Middle frontal gyrus (tissue), 1 donor: ENCODE results near the gene EN2.

Experiments
- DNase-seq: peaks from one replicate; pipeline ENCODE4 v3.0.0-alpha.2; 2015; ENCODE audit warnings: low spot score; ENCODE audit errors: extremely low spot score

The EN2 gene

DNA sequence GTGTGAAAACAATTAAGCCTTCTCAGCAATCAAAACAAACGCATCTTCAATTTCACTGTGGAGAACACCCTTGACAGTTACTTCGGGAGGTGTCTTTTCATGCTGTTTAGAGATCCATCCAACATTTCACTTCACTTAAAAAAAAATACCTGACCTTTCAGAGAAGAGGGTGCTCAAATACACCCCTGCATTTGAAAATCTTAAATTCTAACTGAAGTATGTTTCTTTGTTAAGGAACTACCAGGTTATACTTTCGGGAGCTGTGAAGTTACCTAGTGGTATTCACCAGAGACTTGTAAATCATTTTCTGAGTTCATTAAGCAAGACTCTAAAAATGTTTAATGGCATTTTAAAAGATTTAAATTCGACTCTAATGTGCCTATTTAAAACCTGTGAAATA, 49.6 kb downstream of the EN2 start:
- DNase-seq: no peak

DNA sequence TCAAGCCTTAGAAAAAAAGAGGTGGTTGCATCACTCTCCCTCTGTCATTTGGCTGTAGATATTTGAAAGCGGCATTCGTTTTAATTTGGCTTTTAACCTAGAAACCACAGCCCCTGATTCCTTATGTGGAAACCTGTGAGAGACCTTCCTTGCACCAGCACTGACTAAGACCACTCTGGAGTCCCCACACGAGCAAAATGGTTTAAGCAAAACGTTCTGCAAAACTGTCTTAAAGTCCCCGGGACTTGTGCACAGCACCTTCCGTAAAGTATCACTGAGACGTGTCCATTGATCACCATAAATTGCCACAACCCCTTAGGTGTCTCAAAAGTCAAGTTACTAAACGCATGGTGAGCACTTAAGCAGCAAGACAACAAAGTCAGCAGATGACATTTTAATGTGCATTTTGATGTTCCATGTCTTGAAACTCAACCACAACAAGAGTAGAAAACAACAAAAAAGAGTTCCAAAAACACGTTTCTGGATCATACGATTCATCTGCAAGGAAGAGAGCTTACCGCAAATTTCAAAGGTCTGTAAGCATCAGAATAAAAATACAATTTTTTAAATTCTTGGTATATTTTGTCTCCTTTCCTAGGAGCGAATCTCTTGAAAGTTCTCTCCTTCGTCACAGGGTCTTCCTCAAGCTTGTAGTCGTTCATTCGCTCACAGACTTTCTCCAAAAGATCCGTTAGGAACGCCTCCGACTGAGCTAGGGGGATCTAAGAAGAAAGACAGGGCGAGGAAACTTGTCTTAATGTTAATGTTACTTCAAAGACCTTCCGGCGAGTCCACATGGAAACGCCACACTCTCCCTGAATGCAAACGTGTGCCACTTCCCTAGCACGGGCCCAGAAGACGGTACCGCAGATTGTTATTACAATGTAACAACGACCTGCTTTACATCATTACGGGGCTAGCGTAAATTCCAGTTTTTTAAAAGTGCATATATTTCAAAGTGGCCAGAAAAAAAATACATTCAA, 50.7 kb downstream of the EN2 start:
- no peak for DNase-seq

DNA sequence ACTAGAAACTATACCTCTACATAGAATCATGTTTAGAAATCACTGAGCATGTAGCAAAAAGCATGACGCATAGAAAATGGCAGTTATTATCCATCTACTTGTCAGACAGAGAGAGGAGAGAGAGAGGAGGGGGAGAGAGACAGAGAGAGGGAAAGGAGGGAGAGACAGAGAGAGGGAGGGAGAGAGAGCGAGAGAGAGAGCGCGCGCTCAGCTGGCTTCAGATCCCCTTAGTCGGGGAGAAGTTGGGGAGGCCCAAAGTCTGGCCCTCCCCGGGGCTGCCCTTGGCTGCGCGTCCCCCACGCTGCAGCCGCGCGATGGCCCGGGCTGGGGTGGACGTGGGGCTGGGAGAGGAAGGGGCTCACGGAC, 51.4 kb downstream of the EN2 start:
- DNase-seq: no peak

DNA sequence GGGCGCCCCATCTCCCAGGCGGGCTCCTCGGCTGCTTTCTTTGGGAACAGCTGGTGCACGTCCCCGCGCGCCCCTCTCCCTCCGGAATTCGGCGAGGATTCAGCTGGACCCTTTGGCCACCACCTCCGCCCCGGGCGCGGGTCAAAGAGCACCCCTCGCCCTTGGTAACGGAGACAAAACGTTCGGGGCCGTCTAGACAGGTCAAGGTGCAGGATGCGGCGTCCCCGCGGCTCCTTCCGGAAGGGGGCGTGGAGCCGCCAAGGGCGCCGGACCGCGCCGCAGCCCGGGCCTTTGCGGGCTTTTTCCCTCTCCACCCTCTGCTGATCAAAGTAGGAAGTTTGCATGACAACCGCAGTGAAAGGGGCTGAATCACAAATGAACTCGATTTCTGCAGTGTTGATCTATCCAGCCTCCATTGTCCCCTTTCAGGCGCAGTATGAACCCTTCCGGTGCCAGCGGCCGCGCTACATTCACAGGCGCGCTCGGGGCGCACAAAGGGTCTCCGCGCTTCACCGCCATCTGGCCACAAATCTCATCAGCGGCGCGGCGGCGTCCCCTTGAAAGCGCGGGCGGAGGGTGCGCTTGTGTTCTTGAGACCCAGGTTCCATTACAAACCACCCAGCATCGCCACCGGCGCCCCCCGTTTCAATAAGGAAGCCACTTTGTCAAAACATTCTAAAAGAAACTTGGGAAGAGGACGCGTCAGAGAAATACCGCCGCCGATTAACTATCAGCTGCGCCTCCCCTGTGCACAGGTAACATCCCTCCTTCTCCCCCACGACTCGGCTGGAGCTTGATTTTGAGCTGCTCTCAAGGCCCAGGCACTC, 52.0 kb downstream of the EN2 start:
- no peak for DNase-seq

DNA sequence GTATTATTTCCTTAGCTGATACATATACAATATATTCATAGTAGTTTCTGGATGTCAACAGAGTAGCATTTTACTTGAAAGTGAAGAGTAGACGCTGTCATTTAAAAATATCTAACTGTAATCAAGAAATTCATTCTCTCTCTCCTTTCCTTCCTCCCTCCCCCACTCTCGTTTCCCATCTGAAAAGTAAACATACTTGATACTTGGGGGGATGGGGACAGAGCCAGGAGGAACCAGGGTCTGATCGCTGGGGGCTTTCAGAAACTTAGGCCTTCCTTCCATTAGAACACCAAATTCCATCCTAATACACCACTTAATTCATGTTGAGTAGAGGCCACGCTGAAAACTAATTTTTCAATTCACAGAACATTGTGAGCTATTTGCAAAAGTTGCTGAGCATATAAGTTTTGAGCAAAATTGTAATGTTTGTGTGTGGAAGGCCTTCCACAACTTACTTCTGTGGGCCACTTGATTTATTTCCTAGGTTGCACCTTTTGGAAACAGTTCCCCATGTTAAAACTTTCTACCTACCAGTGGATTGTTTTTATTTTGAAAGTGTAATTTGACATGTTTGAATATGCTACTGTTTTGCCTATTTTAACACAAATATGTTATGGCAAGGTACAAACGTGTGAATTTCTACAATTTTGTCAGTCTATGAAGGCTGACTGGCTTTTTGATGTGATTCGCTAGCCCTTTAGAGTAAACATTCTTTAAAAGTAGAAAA, 53.2 kb downstream of the EN2 start:
- DNase-seq: no peak

DNA sequence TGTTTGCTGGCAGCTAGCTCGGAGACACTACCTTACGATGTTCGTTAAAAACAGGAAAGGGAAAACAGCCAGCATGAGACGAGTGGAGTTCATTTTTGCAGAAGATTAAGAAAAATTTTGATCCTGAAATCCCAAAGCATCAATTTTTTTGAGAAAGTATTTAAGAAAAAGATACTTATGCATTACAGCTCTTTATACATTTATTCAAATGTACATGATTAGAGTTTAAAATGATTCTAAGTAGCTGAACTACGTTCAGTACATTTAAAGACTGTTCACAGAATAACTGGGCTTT, 53.7 kb downstream of the EN2 start:
- DNase-seq: no peak

DNA sequence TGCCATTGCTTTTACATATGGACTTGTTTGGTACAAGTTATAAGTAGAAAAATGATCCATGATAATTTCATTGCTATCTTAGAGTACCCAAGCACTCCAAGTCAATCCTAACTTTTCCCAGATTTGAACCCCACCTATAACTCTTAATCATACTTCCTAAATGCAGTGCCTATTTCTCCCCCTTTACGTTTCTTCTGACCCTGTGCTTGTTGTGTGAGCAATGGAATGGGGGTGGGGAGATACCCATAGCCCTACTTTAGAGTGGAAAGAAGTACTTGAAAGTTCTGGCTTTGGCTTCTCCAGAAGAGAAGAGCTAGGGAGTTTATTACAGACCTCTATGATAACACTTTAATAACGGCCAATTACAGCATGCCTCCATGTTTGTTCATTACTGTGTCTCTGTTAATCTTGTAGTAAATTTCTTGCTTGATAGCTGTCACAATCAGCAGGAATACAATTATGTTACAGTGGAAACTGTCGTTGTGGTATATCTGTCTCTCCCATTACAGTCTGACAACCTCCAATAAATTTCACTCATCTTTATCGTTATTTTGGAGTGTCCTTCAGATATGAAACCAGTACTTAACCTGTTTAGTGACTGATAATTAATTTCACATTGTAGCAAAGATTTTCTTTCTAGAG, 54.4 kb downstream of the EN2 start:
- DNase-seq: no peak

DNA sequence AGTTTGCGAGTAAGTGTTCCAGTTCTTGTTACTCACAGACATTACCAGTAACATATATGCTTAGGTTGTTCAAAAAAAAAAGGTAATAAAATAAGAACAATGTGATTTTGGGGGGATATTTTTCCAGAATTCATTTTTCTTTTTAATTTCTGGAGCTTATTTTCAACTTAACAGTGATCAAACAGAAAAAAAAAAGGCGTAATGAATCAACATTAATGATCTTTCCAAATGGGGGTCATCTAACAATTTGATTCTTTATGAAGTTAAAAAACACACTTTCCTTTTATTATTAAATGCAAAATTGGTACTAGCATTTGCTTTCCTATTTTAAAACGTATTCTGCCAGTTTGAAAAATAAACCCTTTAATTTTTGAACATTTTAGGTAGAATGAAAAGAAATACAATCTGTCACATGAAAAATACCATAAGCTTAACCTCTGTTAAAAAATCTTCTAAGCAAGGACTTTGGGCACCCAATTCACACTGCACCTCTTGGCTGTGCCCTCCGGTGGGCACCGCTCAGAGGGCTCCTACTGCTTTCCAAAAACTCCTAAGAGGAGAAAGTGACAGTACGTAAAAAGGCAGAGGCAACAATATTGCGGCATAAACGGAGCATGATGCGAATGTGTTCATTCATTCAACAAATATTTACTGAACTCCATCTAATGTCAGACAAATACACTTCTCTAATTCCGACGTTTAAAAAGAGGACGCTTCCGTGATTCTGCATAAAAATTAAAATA, 55.8 kb downstream of the EN2 start:
- DNase-seq: no peak

DNA sequence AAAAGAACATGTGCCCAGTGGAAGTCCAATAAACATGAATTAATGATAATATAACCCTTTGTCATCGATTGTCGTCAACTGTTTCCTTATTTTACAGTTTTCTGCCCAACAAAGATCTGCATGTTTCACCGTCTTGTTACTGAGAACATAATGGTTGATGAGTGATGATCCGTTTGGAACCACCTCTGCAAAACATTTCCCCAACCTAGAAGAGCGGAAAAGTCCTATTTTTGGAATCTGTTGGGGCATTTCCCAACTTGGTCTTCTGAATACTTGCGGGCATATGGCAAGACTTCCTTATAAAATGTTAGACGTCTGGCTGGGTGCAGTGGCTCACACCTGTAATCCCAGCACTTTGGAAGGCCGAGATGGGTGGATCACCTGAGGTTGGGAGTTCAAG, 56.4 kb downstream of the EN2 start:
- DNase-seq: no peak
